Memory B cell (primary cell): ENCODE data around the gene ARFGAP2.
"Not testable (repeated sequence)": the region's sequence is repeated elsewhere in the genome, so short reads cannot be mapped to it uniquely, and the experiment has no call there.

Experiments used
- ATAC-seq: fragments of 150-1000 bp; cut with Tn5 transposase; 2 replicates; pipeline ENCODE4 v1.10.0; 2021; ENCODE audit warnings: low read depth, mild to moderate bottlenecking, moderate library complexity
- DNase-seq, 2 donors: peaks; one replicate each; pipeline ENCODE4 v3.0.0; 2022; ENCODE audit warnings: low spot score in 2 of 2
- H3K27ac Mint-ChIP-seq: one replicate; pipeline ENCODE4 v1.8.0; 2022; ENCODE audit warnings: mild to moderate bottlenecking, moderate library complexity, mixed read lengths
- H3K27me3 Mint-ChIP-seq: one replicate; pipeline ENCODE4 v1.8.0; 2022; ENCODE audit warnings: mixed read lengths
- H3K36me3 Mint-ChIP-seq: one replicate; pipeline ENCODE4 v1.8.0; 2022; ENCODE audit warnings: mild to moderate bottlenecking, mixed read lengths
- H3K4me1 Mint-ChIP-seq: one replicate; pipeline ENCODE4 v1.8.0; 2022; ENCODE audit warnings: mixed read lengths
- H3K4me3 Mint-ChIP-seq: one replicate; pipeline ENCODE4 v1.8.0; 2022; ENCODE audit warnings: mild to moderate bottlenecking, moderate library complexity, mixed read lengths
- H3K9me3 Mint-ChIP-seq: one replicate; pipeline ENCODE4 v1.8.0; 2022; ENCODE audit warnings: mixed read lengths

ARFGAP2 gene

GRCh38 chr11:47202576-47202975, 25.9 kb upstream of the ARFGAP2 start:
- no peaks in the 10 kb centered on the region for H3K36me3 Mint-ChIP-seq
- H3K9me3 Mint-ChIP-seq: no peaks in the 10 kb centered on the region
- H3K4me3 Mint-ChIP-seq: no peak overlapping the region
- no peak for DNase-seq
- peaks cover under 1% of the 10 kb centered on the region for H3K4me1 Mint-ChIP-seq
- H3K27ac Mint-ChIP-seq: no peak overlapping the region
- H3K27me3 Mint-ChIP-seq: peaks cover 2% of the 10 kb centered on the region
- no peak for ATAC-seq

DNA sequence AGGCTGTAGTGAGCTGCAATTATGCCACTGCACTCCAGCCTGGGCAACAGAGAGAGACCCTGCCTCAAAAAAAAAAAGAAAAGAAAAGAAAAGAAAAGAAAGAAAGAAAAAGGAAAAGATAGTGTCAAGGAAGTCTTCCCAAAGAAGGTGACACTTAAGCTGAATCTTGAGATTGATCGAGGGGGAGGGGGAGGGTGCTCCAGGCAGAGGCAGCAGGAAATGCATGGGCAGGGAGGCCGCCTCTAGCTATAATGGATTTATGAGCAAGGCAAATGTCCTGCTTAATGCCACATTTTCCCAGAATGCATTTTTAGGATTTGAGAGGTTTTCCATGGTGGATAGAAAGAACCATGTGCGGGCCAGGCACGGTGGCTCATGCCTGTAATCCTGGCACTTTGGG, 24.3 kb upstream of the ARFGAP2 start:
- ATAC-seq (no peak), DNase-seq (no peak)
- H3K27me3 Mint-ChIP-seq: peaks cover 2% of the 10 kb centered on the region
- H3K27ac Mint-ChIP-seq: no peak overlapping the region
- no peaks in the 10 kb centered on the region for H3K4me1 Mint-ChIP-seq
- no peaks in the 10 kb centered on the region for H3K9me3 Mint-ChIP-seq
- H3K4me3 Mint-ChIP-seq: no peak overlapping the region
- H3K36me3 Mint-ChIP-seq: no peaks in the 10 kb centered on the region

- ATAC-seq, H3K27me3 Mint-ChIP-seq, H3K4me3 Mint-ChIP-seq, DNase-seq, H3K36me3 Mint-ChIP-seq, H3K27ac Mint-ChIP-seq, H3K9me3 Mint-ChIP-seq, H3K4me1 Mint-ChIP-seq: not testable (repeated sequence)
Observed at GRCh38 chr11:47198161-47198560, 21.5 kb upstream of the ARFGAP2 start.

- Mint-ChIP-seq H3K27ac (no peak overlapping the region), H3K27me3 (peaks cover 9% of the 10 kb centered on the region), H3K4me3 (no peak overlapping the region), H3K4me1 (peaks cover under 1% of the 10 kb centered on the region), H3K36me3 (no peaks in the 10 kb centered on the region), H3K9me3 (no peaks in the 10 kb centered on the region)
- DNase-seq (no peak), ATAC-seq (no peak)
Observed at GRCh38 chr11:47192111-47192510, 15.4 kb upstream of the ARFGAP2 start.

GRCh38 chr11:47191137-47191536, 14.5 kb upstream of the ARFGAP2 start:
- H3K27me3 Mint-ChIP-seq, H3K27ac Mint-ChIP-seq, H3K4me1 Mint-ChIP-seq, ATAC-seq, H3K4me3 Mint-ChIP-seq, H3K36me3 Mint-ChIP-seq, H3K9me3 Mint-ChIP-seq, DNase-seq: not testable (repeated sequence)

DNA sequence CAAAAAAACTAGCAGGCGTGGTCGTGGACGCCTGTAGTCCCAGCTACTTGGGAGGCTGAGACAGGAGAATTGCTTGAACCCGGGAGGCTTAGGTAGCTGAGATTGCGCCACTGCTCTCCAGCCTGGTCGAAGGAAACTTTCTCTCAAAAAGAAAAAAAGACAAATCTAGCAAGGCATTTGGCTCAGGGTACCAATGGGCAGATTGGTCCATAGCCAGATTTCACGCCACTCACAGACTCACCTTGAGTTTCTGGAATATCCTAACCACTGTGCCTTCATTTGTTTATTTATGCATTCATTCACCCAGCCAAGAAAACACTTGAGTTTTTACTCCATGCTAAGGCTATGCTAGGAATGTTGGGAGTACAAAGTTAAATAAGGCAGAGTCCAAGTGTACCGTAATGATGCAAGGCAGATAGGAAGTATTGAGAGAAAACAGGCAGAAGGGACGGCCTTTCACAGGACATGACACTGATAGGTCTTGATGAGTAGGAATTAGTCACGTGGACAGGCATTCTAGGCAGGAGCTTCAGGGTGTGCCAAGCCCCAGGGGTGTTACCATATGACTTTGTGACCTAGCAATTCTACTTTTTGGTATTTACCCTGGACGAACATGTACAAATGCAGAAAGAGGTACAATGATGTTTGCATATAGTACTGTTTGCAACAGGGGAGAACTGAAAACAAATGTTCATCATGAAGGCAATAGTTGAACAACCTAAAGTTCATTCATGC, 12.6 kb upstream of the ARFGAP2 start:
- H3K9me3 Mint-ChIP-seq: no peaks in the 10 kb centered on the region
- H3K4me1 Mint-ChIP-seq: peaks cover 5% of the 10 kb centered on the region
- H3K4me3 Mint-ChIP-seq: no peak overlapping the region
- no peaks in the 10 kb centered on the region for H3K36me3 Mint-ChIP-seq
- no peak for DNase-seq
- no peak for ATAC-seq
- peaks cover 6% of the 10 kb centered on the region for H3K27me3 Mint-ChIP-seq
- no peak overlapping the region for H3K27ac Mint-ChIP-seq

GRCh38 chr11:47188259-47188658, 11.6 kb upstream of the ARFGAP2 start:
- Mint-ChIP-seq H3K27ac (no peak overlapping the region), H3K27me3 (peaks cover 11% of the 10 kb centered on the region), H3K9me3 (no peaks in the 10 kb centered on the region), H3K36me3 (no peaks in the 10 kb centered on the region), H3K4me1 (peaks cover 5% of the 10 kb centered on the region), H3K4me3 (no peak overlapping the region)
- ATAC-seq: no peak
- DNase-seq: no peak

- DNase-seq: no peak
- no peak overlapping the region for H3K27ac Mint-ChIP-seq
- ATAC-seq: no peak
- H3K36me3 Mint-ChIP-seq: no peaks in the 10 kb centered on the region
- no peaks in the 10 kb centered on the region for H3K9me3 Mint-ChIP-seq
- peaks cover 10% of the 10 kb centered on the region for H3K27me3 Mint-ChIP-seq
- no peak overlapping the region for H3K4me3 Mint-ChIP-seq
- H3K4me1 Mint-ChIP-seq: peaks cover 5% of the 10 kb centered on the region
Observed at GRCh38 chr11:47187723-47188122, 11.0 kb upstream of the ARFGAP2 start.

DNA sequence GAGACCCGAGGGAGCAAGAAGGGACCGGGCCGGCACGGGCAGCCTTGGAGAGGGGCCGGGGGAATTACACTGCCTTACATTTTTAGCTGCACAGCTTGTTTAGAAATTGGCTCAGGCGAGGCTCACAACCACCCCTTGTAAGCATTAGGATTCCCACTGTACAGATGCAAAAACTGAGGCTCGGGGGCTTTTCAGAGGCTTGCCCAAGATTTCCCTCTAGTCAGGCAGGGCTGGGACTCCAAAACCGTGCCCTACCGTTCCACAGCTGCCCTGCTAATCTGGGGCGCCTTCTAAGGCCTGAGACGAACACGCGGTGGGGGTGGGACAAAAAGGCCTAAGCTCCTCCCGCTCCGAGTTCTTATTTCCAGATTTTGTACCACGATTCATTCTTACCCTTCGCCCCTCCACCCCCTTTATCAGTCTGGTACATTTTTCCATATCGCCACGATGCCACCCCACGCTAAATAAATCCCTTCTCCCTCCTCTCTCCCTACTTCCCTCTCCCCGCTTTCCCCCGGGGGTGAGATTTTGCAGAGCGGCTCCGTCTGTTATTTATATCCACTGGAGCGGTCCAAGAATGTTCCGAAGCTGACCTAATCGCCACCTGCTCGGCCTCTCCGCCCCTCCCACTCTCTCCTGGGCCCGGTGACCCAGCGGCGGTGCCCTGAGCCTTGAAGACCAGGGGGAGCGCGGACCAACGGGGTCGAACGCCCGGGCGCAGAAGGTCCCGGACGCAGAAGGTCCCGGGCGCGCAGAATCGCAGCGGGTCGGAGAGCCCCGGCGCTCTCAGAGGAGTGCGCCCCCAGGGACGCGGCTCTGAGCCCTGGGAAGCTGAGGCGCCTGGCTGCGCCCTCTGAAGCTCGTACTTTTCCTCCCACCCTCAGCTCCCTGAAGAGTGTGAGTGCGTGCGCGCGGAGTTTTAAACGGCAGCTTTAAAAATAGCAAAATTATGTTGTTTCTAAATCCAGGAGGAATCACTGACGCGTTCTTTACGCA, 10.3 kb upstream of the ARFGAP2 start:
- Mint-ChIP-seq H3K27me3 (peaks cover 10% of the 10 kb centered on the region), H3K9me3 (no peaks in the 10 kb centered on the region), H3K27ac (peak overlapping the region; percentile 23), H3K36me3 (no peaks in the 10 kb centered on the region), H3K4me3 (peak overlapping the region; percentile 75), H3K4me1 (peaks cover 5% of the 10 kb centered on the region)
- peak in 1 of 2 donors; percentile 31 for DNase-seq
- peak; percentile 74 for ATAC-seq

DNA sequence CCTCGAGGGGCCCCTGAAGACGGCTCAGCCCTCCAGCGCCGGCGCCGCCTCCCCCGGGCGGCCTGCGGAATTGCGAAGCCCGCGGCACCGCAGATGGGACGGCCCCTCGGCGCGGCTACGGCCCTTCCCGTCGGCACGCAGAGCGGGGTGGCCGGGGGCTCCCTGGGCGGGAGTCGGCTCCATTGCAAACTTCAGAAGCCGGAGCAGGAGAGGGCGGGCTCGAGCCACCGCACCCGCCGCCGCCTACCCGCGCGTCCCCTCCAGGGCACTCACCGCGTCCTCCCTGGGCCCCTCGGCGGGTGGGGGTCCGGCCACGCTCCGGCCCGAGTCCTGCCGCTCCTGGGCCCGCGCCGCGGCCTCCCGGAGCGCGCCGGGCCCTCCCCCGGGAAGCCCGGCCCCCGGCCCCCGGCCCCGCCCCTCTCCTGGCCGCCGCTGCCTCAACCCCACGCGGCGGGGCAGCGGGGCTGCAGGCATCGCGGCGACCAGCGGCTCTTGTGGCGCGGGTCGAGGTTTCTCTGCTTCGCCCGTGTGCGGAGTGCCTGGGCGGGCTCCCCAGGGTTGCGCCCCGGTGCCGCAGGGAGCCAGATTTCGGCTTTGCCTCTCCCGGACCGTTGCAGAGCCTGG, 9.5 kb upstream of the ARFGAP2 start, which contains the start of gene PACSIN3:
Gene PACSIN3, minus strand, starts transcription at position 359 of the 624 bp plus-strand sequence. CDS start 3,707 bp downstream, outside the sequence.
- H3K4me3 Mint-ChIP-seq: peak within 1 kb of the TSS; percentile 75
- H3K9me3 Mint-ChIP-seq: no peaks in the 10 kb centered on the region
- peaks cover 5% of the 10 kb centered on the region for H3K4me1 Mint-ChIP-seq
- peaks cover 10% of the 10 kb centered on the region for H3K27me3 Mint-ChIP-seq
- no peaks in the 10 kb centered on the region for H3K36me3 Mint-ChIP-seq
- H3K27ac Mint-ChIP-seq: peak within 1 kb of the TSS; percentile 23
- DNase-seq: peak; percentile 25 to 48
- ATAC-seq: peak; percentile 68

DNA sequence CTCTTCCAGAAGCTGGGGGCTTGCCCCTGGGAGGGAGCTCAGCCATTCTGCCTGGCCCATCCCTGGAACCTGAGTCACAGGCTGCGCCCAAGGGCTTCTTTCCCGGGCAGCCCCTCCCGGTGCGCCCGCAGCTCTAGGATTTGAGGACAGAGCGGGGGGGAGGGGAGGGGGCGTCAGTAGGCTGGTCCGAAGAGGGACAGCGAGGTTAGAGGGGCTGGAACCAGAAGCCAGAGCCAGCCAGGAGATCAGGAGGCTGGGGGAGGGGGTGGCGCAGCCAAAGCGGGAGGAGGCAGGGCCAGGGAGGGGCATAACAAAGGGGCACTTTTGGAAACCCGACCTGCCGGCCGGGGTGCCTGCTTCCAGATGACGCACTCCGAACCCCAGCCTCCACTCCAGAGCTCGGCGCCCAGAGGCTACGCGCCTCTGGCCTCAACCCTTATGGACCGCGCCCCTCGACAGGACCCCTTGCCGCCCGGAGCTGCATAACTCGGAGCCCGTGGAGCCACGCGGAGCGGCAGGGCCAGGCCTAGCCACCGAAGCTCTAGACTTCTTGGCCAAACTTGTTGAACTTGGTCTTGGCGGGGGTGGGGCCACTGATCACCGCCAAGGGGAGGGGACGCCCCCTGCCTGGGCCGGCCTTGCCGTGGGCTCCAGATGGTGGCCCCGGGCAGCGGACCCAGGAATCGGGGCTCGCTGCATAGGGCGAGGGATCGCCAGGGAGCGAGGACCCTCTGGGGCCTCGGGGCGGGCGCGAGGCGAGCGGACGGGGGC, 8.8 kb upstream of the ARFGAP2 start:
- no peaks in the 10 kb centered on the region for H3K36me3 Mint-ChIP-seq
- H3K27me3 Mint-ChIP-seq: peaks cover 10% of the 10 kb centered on the region
- ATAC-seq: no peak
- no peaks in the 10 kb centered on the region for H3K9me3 Mint-ChIP-seq
- DNase-seq: no peak
- H3K4me1 Mint-ChIP-seq: peaks cover 5% of the 10 kb centered on the region
- no peak overlapping the region for H3K27ac Mint-ChIP-seq
- H3K4me3 Mint-ChIP-seq: peak overlapping the region; percentile 54

DNA sequence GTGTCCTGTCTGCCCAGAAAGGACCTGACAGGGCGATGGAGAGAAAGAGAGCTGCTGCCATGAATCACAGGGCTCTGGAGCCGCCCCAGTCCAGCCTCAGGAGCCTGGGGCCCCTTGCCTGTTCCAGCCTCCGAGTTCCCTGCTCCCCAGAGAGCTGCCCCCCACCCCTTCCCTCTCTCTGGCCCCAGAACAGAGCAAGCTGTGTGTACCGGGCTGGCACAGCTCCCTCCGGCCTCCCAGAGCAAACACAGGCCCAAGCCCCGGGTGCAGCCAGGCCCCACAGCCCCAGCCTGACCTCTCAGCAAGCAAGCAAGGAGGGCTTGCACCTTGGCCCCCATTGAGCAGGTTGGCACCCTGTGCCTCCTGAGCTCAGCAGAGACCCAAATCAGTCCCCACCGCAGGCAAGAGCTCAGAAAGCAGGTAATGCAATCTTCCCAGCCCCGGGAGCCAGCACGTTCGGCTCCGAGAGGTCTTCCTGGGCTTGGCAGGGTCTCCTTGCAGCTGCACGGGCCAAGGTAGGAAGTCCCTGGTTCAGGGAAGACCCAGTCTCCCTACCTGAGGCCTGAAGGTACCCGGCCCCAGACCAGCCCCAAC, 8.1 kb upstream of the ARFGAP2 start:
- Mint-ChIP-seq H3K36me3 (no peaks in the 10 kb centered on the region), H3K9me3 (no peaks in the 10 kb centered on the region), H3K4me1 (peaks cover 5% of the 10 kb centered on the region), H3K27ac (no peak overlapping the region), H3K27me3 (peaks cover 10% of the 10 kb centered on the region), H3K4me3 (peak overlapping the region; percentile 14)
- no peak for ATAC-seq
- DNase-seq: no peak

DNA sequence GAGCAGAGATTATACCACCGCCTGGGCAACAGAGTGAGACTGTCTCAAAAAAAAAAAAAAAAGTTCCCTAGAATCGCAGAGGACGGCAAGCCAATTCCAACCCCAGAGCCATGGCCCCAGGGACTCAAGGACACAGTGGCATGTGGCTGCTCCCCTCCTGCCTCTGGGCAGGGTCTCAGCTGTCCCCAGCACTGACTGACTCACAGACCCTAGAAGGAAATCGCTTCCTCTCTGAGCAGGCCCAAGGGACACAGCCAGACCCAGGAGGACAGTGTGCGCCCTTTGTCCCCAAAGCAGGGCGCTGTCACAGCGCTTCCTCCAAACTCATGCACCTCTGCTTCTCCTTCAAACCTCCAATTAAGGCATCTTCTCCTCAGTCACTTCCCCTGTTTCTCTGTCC, 7.3 kb upstream of the ARFGAP2 start:
- ATAC-seq (no peak), DNase-seq (no peak)
- Mint-ChIP-seq H3K9me3 (no peaks in the 10 kb centered on the region), H3K36me3 (no peaks in the 10 kb centered on the region), H3K4me3 (no peak overlapping the region), H3K27ac (no peak overlapping the region), H3K27me3 (peaks cover 9% of the 10 kb centered on the region), H3K4me1 (peaks cover 9% of the 10 kb centered on the region)
